Mammary epithelial cell (primary cell): Measurements from ENCODE around the gene PSMC3IP.

Experiments used
- EZH2 ChIP-seq: IDR thresholded peaks from 2 replicates; pipeline ENCODE4 v1.6.1; 2012; ENCODE audit warnings: low read length, inconsistent platforms, borderline replicate concordance
- TF ChIP-seq, protein P1 (sequence below), 2 donors: IDR thresholded peaks in 1 of 2; conservative IDR thresholded peaks in 1 of 2; 2 replicates each; pipeline ENCODE4 v1.5.1; 2011 to 2012; ENCODE audit warnings: inconsistent platforms in 2 of 2, low read length in 2 of 2, mild to moderate bottlenecking in 2 of 2, control low read depth in 1 of 2, low read depth in 1 of 2; ENCODE audit not compliant: insufficient read depth in 1 of 2; ENCODE audit errors: extremely low read depth in 1 of 2

DNA sequence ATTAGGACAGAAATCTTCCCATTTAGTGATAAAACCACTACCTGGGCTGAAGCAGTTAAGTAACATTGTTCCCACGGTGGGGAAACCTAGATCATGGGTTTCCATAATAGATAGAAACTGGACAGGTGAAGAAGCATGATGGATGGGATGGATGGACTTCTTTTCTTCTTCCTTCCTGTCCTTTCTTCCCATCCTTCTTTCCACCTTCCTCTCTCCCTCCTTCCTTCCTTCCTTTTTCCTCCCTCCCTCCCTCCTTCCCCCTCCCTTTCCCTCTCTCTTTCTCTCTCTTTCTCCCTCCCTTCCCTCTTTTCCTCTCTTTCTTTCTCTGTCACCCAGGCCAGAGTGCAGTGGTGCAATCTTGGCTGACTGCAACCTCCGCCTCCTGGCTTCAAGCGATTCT lies 3.1 kb downstream of the PSMC3IP start:
- no peak for TF ChIP-seq EZH2
- TF ChIP-seq, protein P1, sequence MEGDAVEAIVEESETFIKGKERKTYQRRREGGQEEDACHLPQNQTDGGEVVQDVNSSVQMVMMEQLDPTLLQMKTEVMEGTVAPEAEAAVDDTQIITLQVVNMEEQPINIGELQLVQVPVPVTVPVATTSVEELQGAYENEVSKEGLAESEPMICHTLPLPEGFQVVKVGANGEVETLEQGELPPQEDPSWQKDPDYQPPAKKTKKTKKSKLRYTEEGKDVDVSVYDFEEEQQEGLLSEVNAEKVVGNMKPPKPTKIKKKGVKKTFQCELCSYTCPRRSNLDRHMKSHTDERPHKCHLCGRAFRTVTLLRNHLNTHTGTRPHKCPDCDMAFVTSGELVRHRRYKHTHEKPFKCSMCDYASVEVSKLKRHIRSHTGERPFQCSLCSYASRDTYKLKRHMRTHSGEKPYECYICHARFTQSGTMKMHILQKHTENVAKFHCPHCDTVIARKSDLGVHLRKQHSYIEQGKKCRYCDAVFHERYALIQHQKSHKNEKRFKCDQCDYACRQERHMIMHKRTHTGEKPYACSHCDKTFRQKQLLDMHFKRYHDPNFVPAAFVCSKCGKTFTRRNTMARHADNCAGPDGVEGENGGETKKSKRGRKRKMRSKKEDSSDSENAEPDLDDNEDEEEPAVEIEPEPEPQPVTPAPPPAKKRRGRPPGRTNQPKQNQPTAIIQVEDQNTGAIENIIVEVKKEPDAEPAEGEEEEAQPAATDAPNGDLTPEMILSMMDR (conservative IDR thresholded peaks at IDR 0.05 in 1 of 2, IDR thresholded peaks at IDR 0.05 in 1 of 2; ENCODE audit: extremely low read depth in 1 of 2, insufficient read depth in 1 of 2, low read depth in 1 of 2, low read length in 2 of 2), result no peak
